Neural progenitor cell (in vitro differentiated cells): ENCODE data around the gene MAP6. TPM values are rescaled to one million over a fixed set of nuclear protein-coding genes. Genes with fewer than 3 reads are reported as not detected.

Experiments
- DNase-seq: peaks from one replicate; pipeline ENCODE4 v3.0.0-alpha.2; 2016; ENCODE audit warnings: low spot score
- H2AFZ ChIP-seq: fragments of 200-600 bp; sonication (generic); replicated peaks from 2 replicates; pipeline ENCODE4 v1.6.1; 2016; ENCODE audit warnings: antibody characterized with exemption
- H3F3A ChIP-seq: fragments of 200-600 bp; sonication (generic); 2 replicates; pipeline ENCODE4 v1.6.1; 2016; ENCODE audit warnings: antibody characterized with exemption, low read depth
- H3K27ac ChIP-seq: fragments of 200-600 bp; sonication (generic); 2 replicates; pipeline ENCODE4 v1.5.1; 2016; ENCODE audit warnings: mild to moderate bottlenecking
- H3K27me3 ChIP-seq: fragments of 200-600 bp; sonication (generic); 2 replicates; pipeline ENCODE4 v1.6.1; 2016; ENCODE audit warnings: mild to moderate bottlenecking, moderate library complexity
- H3K36me3 ChIP-seq: fragments of 200-600 bp; sonication (generic); 2 replicates; pipeline ENCODE4 v1.5.1; 2016
- H3K4me1 ChIP-seq: fragments of 200-600 bp; sonication (generic); 2 replicates; pipeline ENCODE4 v1.6.1; 2016; ENCODE audit warnings: mixed run types
- H3K4me2 ChIP-seq: fragments of 200-600 bp; sonication (generic); 2 replicates; pipeline ENCODE4 v1.6.1; 2016
- H3K4me3 ChIP-seq: fragments of 200-600 bp; sonication (generic); 2 replicates; pipeline ENCODE4 v1.5.1; 2016
- H3K79me2 ChIP-seq: fragments of 200-600 bp; sonication (generic); 2 replicates; pipeline ENCODE4 v1.6.1; 2016; ENCODE audit warnings: low read depth
- H3K9ac ChIP-seq: fragments of 200-600 bp; sonication (generic); 2 replicates; pipeline ENCODE4 v1.6.1; 2016
- H3K9me3 ChIP-seq: fragments of 200-600 bp; sonication (generic); 2 replicates; pipeline ENCODE4 v1.5.1; 2016; ENCODE audit warnings: low read depth
- H4K20me1 ChIP-seq: fragments of 200-600 bp; sonication (generic); 2 replicates; pipeline ENCODE4 v1.6.1; 2016; ENCODE audit warnings: low read depth
- H3K27ac Mint-ChIP-seq: 3 replicates; pipeline ENCODE4 v1.8.0; 2021; ENCODE audit warnings: mixed read lengths
- H3K27me3 Mint-ChIP-seq: 2 replicates; pipeline ENCODE4 v1.8.0; 2022; ENCODE audit warnings: low read depth, mild to moderate bottlenecking, inconsistent platforms, moderate library complexity, mixed read lengths; ENCODE audit not compliant: insufficient read depth
- H3K36me3 Mint-ChIP-seq: 3 replicates; pipeline ENCODE4 v1.8.0; 2021; ENCODE audit warnings: mixed read lengths
- H3K4me1 Mint-ChIP-seq: 3 replicates; pipeline ENCODE4 v1.8.0; 2021; ENCODE audit warnings: mixed read lengths
- H3K4me3 Mint-ChIP-seq: 3 replicates; pipeline ENCODE4 v1.8.0; 2021; ENCODE audit warnings: mild to moderate bottlenecking, moderate library complexity, mixed read lengths
- H3K9me3 Mint-ChIP-seq: 3 replicates; pipeline ENCODE4 v1.8.0; 2020; ENCODE audit warnings: mixed read lengths
- CTCF ChIP-seq: fragments of 200-600 bp; sonication (generic); IDR thresholded peaks from 2 replicates; pipeline ENCODE4 v1.5.1; 2017; ENCODE audit warnings: antibody characterized with exemption, mild to moderate bottlenecking
- EZH2 ChIP-seq: fragments of 200-600 bp; sonication (generic); IDR thresholded peaks from 2 replicates; pipeline ENCODE4 v1.6.1; 2017; ENCODE audit warnings: antibody characterized with exemption, mild to moderate bottlenecking, moderate library complexity
- EZH2phosphoT487 ChIP-seq: fragments of 200-600 bp; sonication (generic); IDR thresholded peaks from 2 replicates; pipeline ENCODE4 v1.6.1; 2017; ENCODE audit warnings: antibody characterized with exemption
- total RNA-seq: library from RNA; depleted of rRNA; stranded (reverse); fragments of >200 nt; gene quantifications from 2 replicates; pipeline ENCODE4 v1.2.3, GENCODE V29; 2015; ENCODE audit warnings: low replicate concordance

The MAP6 gene
- total RNA-seq, 1 donor from 2014 or later, result 9.9 TPM

DNA sequence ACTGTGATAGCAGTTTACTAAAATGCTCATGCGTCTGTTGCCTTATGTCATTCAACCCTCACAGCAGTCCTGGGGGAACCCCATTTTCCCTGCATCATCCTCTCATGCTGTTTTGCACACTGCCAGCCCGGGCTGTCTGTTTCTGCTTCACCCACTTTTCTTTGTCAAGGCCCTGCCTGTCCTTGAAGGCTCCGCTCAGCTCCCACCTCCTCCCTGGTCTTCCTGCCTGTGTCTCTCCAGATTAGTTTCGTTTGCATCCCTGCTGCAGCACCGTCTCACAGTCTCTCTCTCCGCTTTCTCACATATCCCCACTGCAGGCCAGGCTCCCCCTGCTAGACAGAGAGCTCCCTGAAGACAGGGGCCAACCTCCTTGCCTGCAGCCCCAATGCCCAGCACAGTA, 76.9 kb downstream of the MAP6 start:
- Histone ChIP-seq H2AFZ (no peak overlapping the region), H3F3A (no peaks in the 10 kb centered on the region), H3K27ac (no peak overlapping the region), H3K27me3 (no peaks in the 10 kb centered on the region), H3K4me3 (no peak overlapping the region), H3K9ac (no peak overlapping the region), H3K79me2 (no peaks in the 10 kb centered on the region), H3K4me1 (no peaks in the 10 kb centered on the region), H3K9me3 (no peaks in the 10 kb centered on the region), H3K4me2 (no peak overlapping the region), H3K36me3 (no peaks in the 10 kb centered on the region), H4K20me1 (no peaks in the 10 kb centered on the region)
- H3K27ac Mint-ChIP-seq, result no peak overlapping the region
- H3K36me3 Mint-ChIP-seq, result peaks cover 4% of the 10 kb centered on the region
- peaks cover 47% of the 10 kb centered on the region for H3K4me1 Mint-ChIP-seq
- TF ChIP-seq CTCF (no peak), EZH2phosphoT487 (no peak), EZH2 (no peak)
- H3K9me3 Mint-ChIP-seq, result no peaks in the 10 kb centered on the region
- no peak overlapping the region for H3K4me3 Mint-ChIP-seq
- no peak for DNase-seq
- peaks cover 2% of the 10 kb centered on the region for H3K27me3 Mint-ChIP-seq

DNA sequence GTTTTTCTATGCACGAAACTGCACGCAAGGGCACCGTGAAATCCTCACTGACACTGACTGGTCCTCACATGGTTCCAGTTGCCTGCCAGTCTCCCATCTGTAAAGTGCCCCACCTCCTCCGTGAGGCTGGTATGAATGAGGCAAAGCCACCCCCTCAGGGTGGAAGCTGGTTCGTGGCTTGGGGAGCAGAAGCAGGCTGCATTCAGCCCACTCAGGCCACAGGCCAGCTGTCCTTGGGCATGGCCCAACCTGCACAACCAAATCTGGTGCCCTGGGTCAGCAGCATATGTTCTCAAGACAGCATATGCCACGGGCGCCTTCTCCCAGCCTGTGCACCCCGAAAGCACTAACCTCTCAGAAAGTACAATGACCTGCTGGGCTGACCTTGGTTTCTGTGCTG, 77.5 kb downstream of the MAP6 start:
- no peaks in the 10 kb centered on the region for H3K9me3 Mint-ChIP-seq

GRCh38 chr11:75589933-75590332, 78.9 kb downstream of the MAP6 start:
- Histone ChIP-seq H3K4me1 (no peaks in the 10 kb centered on the region), H3K4me2 (no peak overlapping the region), H3F3A (no peaks in the 10 kb centered on the region), H3K79me2 (no peaks in the 10 kb centered on the region), H3K9ac (no peak overlapping the region), H4K20me1 (no peaks in the 10 kb centered on the region), H3K9me3 (no peaks in the 10 kb centered on the region), H3K36me3 (no peaks in the 10 kb centered on the region), H3K4me3 (no peak overlapping the region), H3K27ac (no peak overlapping the region), H2AFZ (no peak overlapping the region), H3K27me3 (no peaks in the 10 kb centered on the region)
- Mint-ChIP-seq H3K27ac (peak overlapping the region; percentile 76), H3K9me3 (no peaks in the 10 kb centered on the region), H3K27me3 (peaks cover 7% of the 10 kb centered on the region), H3K4me3 (no peak overlapping the region), H3K36me3 (peaks cover 8% of the 10 kb centered on the region), H3K4me1 (peaks cover 43% of the 10 kb centered on the region)
- DNase-seq, result no peak
- TF ChIP-seq CTCF (no peak), EZH2 (no peak), EZH2phosphoT487 (no peak)

More for the DNA sequence above, 77.5 kb downstream of the MAP6 start:
- Mint-ChIP-seq H3K27me3 (peaks cover 4% of the 10 kb centered on the region), H3K4me3 (no peak overlapping the region), H3K36me3 (peaks cover 8% of the 10 kb centered on the region), H3K27ac (no peak overlapping the region), H3K4me1 (peaks cover 45% of the 10 kb centered on the region)
- no peak for TF ChIP-seq EZH2phosphoT487
- TF ChIP-seq CTCF, result no peak
- TF ChIP-seq EZH2, result no peak
- Histone ChIP-seq H3K9ac (no peak overlapping the region), H3K4me1 (no peaks in the 10 kb centered on the region), H4K20me1 (no peaks in the 10 kb centered on the region), H2AFZ (no peak overlapping the region), H3K79me2 (no peaks in the 10 kb centered on the region), H3K27ac (no peak overlapping the region), H3K4me2 (no peak overlapping the region), H3F3A (no peaks in the 10 kb centered on the region), H3K36me3 (no peaks in the 10 kb centered on the region), H3K9me3 (no peaks in the 10 kb centered on the region), H3K27me3 (no peaks in the 10 kb centered on the region), H3K4me3 (no peak overlapping the region)
- DNase-seq, result no peak
